Measurements from ENCODE around the gene SCGB3A2. TPM values are rescaled to one million over a fixed set of nuclear protein-coding genes. Genes with fewer than 3 reads are reported as not detected.

Gene SCGB3A2
- polyA plus RNA-seq, 3 donors = 1.3 to 15.9 (median 9.3) TPM

GRCh38 chr5:147835386-147835798 lies 43.1 kb upstream of the SCGB3A2 start:
- Histone ChIP-seq H3K9ac (ENCODE audit: insufficient read depth, low read length, poor library complexity, severe bottlenecking) (no peak overlapping the region), H3K4me2 (replicated peaks; ENCODE audit: extremely low read depth, low read length, poor library complexity, severe bottlenecking) (no peak overlapping the region), H3K36me3 (replicated peaks in 1 of 2; ENCODE audit: control insufficient read depth in 1 of 2, insufficient read depth in 2 of 2, low read length in 2 of 2) (no peaks in the 10 kb centered on the region), H3K27ac (ENCODE audit: low read depth in 1 of 2, low read length in 2 of 2) (no peak overlapping the region), H3K4me1 (ENCODE audit: control insufficient read depth in 1 of 2, insufficient read depth in 2 of 2, low read length in 2 of 2) (no peaks in the 10 kb centered on the region), H4K20me1 (ENCODE audit: insufficient read depth, low read length) (no peaks in the 10 kb centered on the region), H3K4me3 (replicated peaks in 1 of 3; ENCODE audit: low read depth in 2 of 3, low read length in 3 of 3) (no peak overlapping the region), H3K79me2 (ENCODE audit: insufficient read depth, low read length) (no peaks in the 10 kb centered on the region), H3K27me3 (ENCODE audit: control insufficient read depth in 2 of 2, insufficient read depth in 2 of 2, low read length in 2 of 2) (no peaks in the 10 kb centered on the region), H2AFZ (ENCODE audit: insufficient read depth, low read depth, low read length, poor library complexity, severe bottlenecking) (no peak overlapping the region), H3K9me3 (replicated peaks in 1 of 2; ENCODE audit: control insufficient read depth in 1 of 2, insufficient read depth in 1 of 2, low read length in 2 of 2) (no peaks in the 10 kb centered on the region)
- no peak for TF ChIP-seq CTCF (IDR thresholded peaks at IDR 0.05)
- Mint-ChIP-seq H3K27me3 (ENCODE audit: low read depth in 3 of 3) (peaks cover 1 to 3% (median 2%) of the 10 kb centered on the region in 3 donors), H3K9me3 (peaks cover 0 to 7% (median 1%) of the 10 kb centered on the region in 7 donors), H3K4me3 (no peak overlapping the region), H3K4me1 (no peaks in the 10 kb centered on the region), H3K27ac (no peak overlapping the region), H3K36me3 (no peaks in the 10 kb centered on the region)
- DNase-seq = no peak
- intact Hi-C loops (cut with micrococcal nuclease) = no loop called here
- WGBS (ENCODE audit: insufficient coverage) = no CpG with 5 or more reads among the region's 2 CpGs

GRCh38 chr5:147836439-147836838 lies 42.1 kb upstream of the SCGB3A2 start:
- Histone ChIP-seq H3K27me3 (ENCODE audit: control insufficient read depth in 2 of 2, insufficient read depth in 2 of 2, low read length in 2 of 2) (no peaks in the 10 kb centered on the region), H3K79me2 (ENCODE audit: insufficient read depth, low read length) (no peaks in the 10 kb centered on the region), H3K9me3 (replicated peaks in 1 of 2; ENCODE audit: control insufficient read depth in 1 of 2, insufficient read depth in 1 of 2, low read length in 2 of 2) (no peaks in the 10 kb centered on the region), H3K9ac (ENCODE audit: insufficient read depth, low read length, poor library complexity, severe bottlenecking) (no peak overlapping the region), H2AFZ (ENCODE audit: insufficient read depth, low read depth, low read length, poor library complexity, severe bottlenecking) (no peak overlapping the region), H4K20me1 (ENCODE audit: insufficient read depth, low read length) (no peaks in the 10 kb centered on the region), H3K4me2 (replicated peaks; ENCODE audit: extremely low read depth, low read length, poor library complexity, severe bottlenecking) (no peak overlapping the region), H3K27ac (ENCODE audit: low read depth in 1 of 2, low read length in 2 of 2) (no peak overlapping the region), H3K36me3 (replicated peaks in 1 of 2; ENCODE audit: control insufficient read depth in 1 of 2, insufficient read depth in 2 of 2, low read length in 2 of 2) (no peaks in the 10 kb centered on the region), H3K4me3 (replicated peaks in 1 of 3; ENCODE audit: low read depth in 2 of 3, low read length in 3 of 3) (no peak overlapping the region), H3K4me1 (ENCODE audit: control insufficient read depth in 1 of 2, insufficient read depth in 2 of 2, low read length in 2 of 2) (no peaks in the 10 kb centered on the region)
- H3K9me3 Mint-ChIP-seq = peaks cover 0 to 7% (median 1%) of the 10 kb centered on the region in 7 donors
- H3K4me3 Mint-ChIP-seq = no peak overlapping the region
- no peak for DNase-seq
- intact Hi-C loops (cut with micrococcal nuclease) = no loop called here
- H3K27me3 Mint-ChIP-seq (ENCODE audit: low read depth in 3 of 3) = peaks cover 1 to 3% (median 2%) of the 10 kb centered on the region in 3 donors
- no peaks in the 10 kb centered on the region for H3K4me1 Mint-ChIP-seq
- no peaks in the 10 kb centered on the region for H3K36me3 Mint-ChIP-seq
- no peak overlapping the region for H3K27ac Mint-ChIP-seq
- 100% methylated on average over 1 of the region's 3 CpGs for WGBS (ENCODE audit: insufficient coverage)
- TF ChIP-seq CTCF (IDR thresholded peaks at IDR 0.05) = no peak
